ENCODE measurements around the gene TAF6. TPM values are rescaled to one million over a fixed set of nuclear protein-coding genes. Genes with fewer than 3 reads are reported as not detected.
A peak's percentile ranks its signal among the peaks of the same experiment; 100 is the strongest.
"Not testable (repeated sequence)": the region's sequence is repeated elsewhere in the genome, so short reads cannot be mapped to it uniquely, and the experiment has no call there.

The TAF6 gene
- total RNA-seq, 1 donor from 2014 or later: 39.4 TPM

DNA sequence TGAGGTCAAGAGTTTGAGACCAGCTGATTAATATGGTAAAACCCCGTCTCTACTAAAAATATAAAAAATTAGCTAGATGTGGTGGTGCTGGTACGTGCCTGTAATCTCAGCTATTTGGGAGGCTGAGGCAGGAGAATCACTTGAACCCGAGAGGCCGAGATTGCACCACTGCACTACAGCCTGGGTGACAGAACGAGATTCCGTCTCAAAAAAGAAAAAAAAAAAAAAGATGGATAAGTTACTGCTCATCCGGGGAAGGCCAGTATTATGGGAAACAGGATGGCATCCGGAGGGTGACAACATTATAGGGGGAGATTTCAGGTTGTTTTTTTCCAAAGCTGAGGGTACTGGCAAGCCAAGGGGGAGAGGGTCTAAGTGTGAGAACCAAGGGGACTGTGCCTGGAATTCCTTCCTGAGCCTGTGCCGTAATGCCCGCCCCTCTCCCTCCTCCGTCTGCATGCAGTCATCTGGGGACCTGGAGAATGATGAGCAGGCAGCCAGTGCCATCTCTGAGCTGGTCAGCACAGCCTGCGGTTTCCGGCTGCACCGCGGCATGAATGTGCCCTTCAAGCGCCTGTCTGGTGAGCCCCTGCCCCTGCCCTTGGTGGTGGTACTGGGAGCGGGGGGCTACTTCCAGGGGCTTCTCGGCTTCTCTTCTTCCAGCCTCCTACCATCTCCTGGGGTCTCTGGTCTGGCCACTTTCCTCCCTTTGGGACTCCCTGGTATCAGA, 33.9 kb upstream of the TAF6 start:
- ATAC-seq (no peak), DNase-seq (no peak)
- TF ChIP-seq, protein P1, sequence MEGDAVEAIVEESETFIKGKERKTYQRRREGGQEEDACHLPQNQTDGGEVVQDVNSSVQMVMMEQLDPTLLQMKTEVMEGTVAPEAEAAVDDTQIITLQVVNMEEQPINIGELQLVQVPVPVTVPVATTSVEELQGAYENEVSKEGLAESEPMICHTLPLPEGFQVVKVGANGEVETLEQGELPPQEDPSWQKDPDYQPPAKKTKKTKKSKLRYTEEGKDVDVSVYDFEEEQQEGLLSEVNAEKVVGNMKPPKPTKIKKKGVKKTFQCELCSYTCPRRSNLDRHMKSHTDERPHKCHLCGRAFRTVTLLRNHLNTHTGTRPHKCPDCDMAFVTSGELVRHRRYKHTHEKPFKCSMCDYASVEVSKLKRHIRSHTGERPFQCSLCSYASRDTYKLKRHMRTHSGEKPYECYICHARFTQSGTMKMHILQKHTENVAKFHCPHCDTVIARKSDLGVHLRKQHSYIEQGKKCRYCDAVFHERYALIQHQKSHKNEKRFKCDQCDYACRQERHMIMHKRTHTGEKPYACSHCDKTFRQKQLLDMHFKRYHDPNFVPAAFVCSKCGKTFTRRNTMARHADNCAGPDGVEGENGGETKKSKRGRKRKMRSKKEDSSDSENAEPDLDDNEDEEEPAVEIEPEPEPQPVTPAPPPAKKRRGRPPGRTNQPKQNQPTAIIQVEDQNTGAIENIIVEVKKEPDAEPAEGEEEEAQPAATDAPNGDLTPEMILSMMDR (IDR thresholded peaks at IDR 0.05): no peak
- Histone ChIP-seq H3K4me3 (no peak overlapping the region), H3K27ac (no peak overlapping the region), H3K36me3 (peaks cover 45% of the 10 kb centered on the region), H3K9me3 (no peaks in the 10 kb centered on the region), H3K4me1 (peaks cover 64% of the 10 kb centered on the region), H3K27me3 (ENCODE audit: low read depth) (no peaks in the 10 kb centered on the region)
- intact Hi-C loops (cut with DNase I): no loop called here

DNA sequence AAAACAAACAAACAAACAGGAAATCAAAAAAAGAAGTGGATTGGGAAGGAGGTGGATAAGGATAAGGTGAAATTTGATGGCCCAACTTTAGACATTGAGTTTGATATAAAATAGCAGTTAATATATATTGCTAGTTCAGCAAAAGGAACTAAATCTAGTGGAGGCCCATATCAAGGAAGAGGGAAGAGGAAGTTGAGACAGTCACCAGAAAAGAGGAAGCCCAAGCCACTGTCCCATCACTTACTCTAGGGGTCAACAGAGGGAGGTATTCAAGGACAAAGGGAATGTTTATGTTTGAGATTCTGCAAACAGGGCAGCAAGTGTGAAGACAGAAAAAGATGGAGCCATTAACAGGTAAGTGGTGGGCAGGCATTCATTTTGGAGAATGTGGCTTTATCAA, 33.2 kb upstream of the TAF6 start:
- no peaks in the 10 kb centered on the region for H3K9me3 ChIP-seq
- no peak overlapping the region for H3K4me3 ChIP-seq
- no peak for DNase-seq
- TF ChIP-seq, protein P1 (IDR thresholded peaks at IDR 0.05): no peak
- intact Hi-C loops (cut with DNase I): no loop called here
- H3K4me1 ChIP-seq: peaks cover 62% of the 10 kb centered on the region
- no peak for ATAC-seq
- H3K27ac ChIP-seq: peak overlapping the region; percentile 18
- H3K36me3 ChIP-seq: peaks cover 45% of the 10 kb centered on the region
- no peaks in the 10 kb centered on the region for H3K27me3 ChIP-seq (ENCODE audit: low read depth)

DNA sequence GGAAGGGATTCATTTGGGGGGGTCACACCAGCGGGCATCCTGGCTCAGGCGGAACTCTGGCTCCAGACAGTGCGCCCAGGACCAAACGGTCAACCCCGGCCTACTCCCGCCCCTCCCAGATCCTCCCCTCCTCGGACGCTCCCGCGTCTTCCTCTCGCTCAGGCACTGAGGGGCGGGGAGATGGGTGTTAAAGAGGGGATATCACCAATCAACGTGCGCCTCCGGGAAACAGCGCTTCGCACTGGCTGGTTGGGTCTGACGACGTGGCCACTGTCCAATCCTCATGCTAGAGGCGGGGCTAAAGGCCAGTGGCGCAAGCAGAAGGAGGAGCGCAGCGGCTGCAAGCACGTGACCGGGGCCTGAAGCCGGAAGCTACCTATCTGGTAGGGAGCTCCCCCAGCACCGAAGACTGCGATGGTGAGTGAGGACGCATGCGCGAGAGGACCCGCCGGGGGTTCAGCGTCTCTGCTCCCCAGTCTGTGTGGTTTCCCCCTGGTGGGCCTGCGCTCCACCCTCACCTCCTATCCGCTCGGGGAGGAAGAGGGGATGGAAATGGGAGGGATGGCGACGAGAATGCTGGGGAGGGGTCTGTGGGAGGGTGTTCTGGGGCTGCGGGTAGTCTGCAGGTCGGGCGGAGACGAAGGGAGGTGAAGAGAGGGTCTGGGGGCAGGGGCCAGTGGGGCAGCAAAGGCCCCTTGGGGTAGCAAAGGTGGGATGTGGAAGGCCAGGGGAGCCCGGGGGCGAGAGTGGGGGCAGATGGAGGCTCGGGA, 29.6 kb upstream of the TAF6 start, which contains the start of gene LAMTOR4:
Gene LAMTOR4 (plus strand): TSS at position 360 of the 770 bp plus-strand sequence. CDS start 55 bp downstream, at position 415.
- Histone ChIP-seq H3K4me3 (peak within 1 kb of the TSS; percentile 79), H3K27me3 (ENCODE audit: low read depth) (no peaks in the 10 kb centered on the region), H3K9me3 (no peaks in the 10 kb centered on the region), H3K27ac (peak within 1 kb of the TSS; percentile 86), H3K36me3 (peaks cover 10% of the 10 kb centered on the region), H3K4me1 (peaks cover 40% of the 10 kb centered on the region)
- DNase-seq: peak; percentile 99
- peak; percentile 99 to 100 for ATAC-seq
- TF ChIP-seq, protein P1 (IDR thresholded peaks at IDR 0.05): no peak
- intact Hi-C loops (cut with DNase I): no loop called here

DNA sequence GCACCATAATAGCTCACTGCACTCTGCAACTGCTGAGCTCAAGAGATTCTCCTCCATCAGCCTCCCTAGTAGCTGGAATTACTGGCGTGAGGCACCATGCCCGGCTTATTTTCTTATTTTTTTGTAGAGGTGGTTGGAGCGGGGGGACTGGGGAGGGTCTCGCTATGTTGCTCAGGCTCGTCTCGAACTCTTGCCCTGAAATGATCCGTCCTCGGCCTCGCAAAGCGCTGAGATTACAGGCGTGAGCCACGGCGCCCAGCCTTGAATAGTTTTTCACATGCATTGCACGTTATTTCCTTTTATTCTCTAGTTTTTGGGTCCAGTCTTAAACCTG, 29.0 kb upstream of the TAF6 start:
- no peak for DNase-seq
- peak overlapping the region; percentile 79 for H3K4me3 ChIP-seq
- intact Hi-C loops (cut with DNase I): no loop called here
- no peaks in the 10 kb centered on the region for H3K27me3 ChIP-seq (ENCODE audit: low read depth)
- H3K36me3 ChIP-seq: peaks cover 4% of the 10 kb centered on the region
- peak overlapping the region; percentile 86 for H3K27ac ChIP-seq
- TF ChIP-seq, protein P1 (IDR thresholded peaks at IDR 0.05): no peak
- no peaks in the 10 kb centered on the region for H3K9me3 ChIP-seq
- peaks cover 35% of the 10 kb centered on the region for H3K4me1 ChIP-seq
- ATAC-seq: no peak

DNA sequence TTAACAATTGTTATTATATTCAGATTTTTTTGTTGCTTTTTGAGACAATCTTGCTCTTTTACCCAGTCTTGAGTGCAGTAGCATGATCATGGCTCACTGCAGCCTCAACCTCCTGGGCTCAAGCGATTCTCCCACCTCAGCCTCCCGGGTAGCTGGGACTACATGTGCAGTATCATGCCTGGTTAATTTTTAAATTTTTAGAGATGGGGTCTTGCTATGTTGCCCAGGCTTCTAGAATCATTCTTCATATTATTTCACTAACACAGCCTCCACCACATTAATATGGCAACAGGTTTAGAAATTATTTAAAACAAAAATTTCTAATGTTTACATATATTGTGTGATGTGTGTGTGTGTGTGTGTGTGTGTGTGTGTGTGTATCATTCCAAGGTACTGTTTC, 28.1 kb upstream of the TAF6 start:
- TF ChIP-seq, protein P1 (IDR thresholded peaks at IDR 0.05): no peak
- Histone ChIP-seq H3K27me3 (ENCODE audit: low read depth) (no peaks in the 10 kb centered on the region), H3K27ac (no peak overlapping the region), H3K4me3 (no peak overlapping the region), H3K4me1 (peaks cover 26% of the 10 kb centered on the region), H3K36me3 (no peaks in the 10 kb centered on the region), H3K9me3 (no peaks in the 10 kb centered on the region)
- intact Hi-C loops (cut with DNase I): no loop called here
- ATAC-seq (no peak), DNase-seq (no peak)

DNA sequence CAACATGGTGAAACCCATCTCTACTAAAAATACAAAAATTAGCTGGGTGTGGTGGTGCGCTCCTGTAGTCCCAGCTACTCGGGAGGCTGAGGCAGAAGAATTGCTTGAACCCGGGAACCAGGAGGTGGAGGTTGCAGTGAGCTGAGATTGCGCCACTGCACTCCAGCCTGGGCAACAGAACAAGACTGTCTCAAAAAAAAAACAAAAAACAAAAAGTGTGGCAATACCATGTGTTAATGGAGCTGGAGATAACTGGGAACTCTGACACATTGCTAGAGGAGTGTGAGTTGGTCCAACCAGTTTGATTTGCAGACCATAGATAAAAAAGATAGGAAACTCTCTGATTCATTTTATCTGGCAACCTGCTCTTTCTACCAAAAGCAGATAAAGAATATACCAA, 27.2 kb upstream of the TAF6 start:
- intact Hi-C loops (cut with DNase I); ATAC-seq; H3K36me3 ChIP-seq; DNase-seq; H3K9me3 ChIP-seq; H3K4me3 ChIP-seq; H3K27ac ChIP-seq; H3K27me3 ChIP-seq (ENCODE audit: low read depth): not testable (repeated sequence)
- peaks cover 19% of the 10 kb centered on the region for H3K4me1 ChIP-seq

All from lower lobe of right lung (tissue), 2 donors.